NCI-H2107 treated with DMSO at 0.1 percent for 48 hours (cell line): ENCODE data around the gene TMEM38A.

Experiments
- DNase-seq: peaks from one replicate; lab custom pipeline; 2025; ENCODE audit not compliant: unreplicated experiment; lab: John Stamatoyannopoulos, UW

Gene TMEM38A

DNA sequence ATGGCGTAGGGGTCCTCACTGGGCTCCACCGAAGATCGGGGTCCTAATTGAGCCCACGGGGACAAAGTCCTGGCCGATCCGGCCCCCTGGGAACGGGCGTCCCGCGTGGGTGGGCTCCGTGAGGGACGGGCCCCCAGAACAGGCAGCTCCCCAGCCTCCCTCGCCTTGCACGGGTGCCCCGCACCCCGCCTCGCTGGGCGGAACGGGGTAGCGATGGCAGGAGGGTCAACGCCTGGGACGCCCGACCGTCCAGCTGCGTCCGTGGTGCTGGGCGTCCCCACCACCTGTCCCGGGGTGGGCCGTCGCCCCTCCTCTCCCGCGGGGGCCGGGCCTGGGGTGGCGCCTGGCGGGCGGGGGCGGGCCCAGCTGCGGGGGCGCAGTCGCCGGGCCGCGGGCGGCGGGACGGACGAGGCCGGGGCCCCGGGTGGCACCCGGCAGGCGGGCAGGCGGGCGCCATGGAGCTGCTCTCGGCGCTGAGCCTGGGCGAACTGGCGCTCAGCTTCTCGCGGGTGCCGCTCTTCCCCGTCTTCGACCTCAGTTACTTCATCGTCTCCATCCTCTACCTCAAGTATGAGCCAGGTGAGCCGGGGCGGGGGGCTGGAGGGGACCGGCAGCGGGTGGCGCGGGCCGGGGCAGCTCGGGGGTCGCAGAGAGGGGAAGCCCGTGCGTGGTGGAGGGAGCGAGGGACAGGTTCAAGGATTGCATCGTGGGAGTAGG is at the start of gene TMEM38A:
Gene TMEM38A (plus strand): TSS at position 377 of the 717 bp plus-strand sequence. CDS start 79 bp downstream, at position 456.
- no peak for DNase-seq

- no peak for DNase-seq
Measured at GRCh38 chr19:16612636-16613035, 48.3 kb upstream of the TMEM38A start.

DNA sequence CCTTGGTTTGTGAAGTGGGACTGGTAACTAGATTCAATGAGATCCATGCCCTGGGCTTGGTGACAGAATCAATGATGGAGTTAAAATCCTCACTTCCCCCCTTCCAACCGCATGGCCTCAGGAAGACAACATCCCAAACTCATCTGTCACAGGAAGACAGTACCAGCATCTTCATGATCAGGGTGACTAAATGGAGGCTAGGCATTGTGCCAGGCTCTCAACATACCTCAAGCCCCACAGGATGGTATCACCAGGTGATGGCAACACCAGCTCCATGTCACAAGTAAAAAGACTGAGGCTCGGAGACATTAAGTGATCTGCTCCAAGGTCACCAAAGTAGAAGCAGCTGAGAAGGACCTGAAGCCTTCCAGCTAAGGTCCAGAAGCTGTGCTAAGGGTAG is 47.1 kb upstream of the TMEM38A start:
- DNase-seq: no peak

DNA sequence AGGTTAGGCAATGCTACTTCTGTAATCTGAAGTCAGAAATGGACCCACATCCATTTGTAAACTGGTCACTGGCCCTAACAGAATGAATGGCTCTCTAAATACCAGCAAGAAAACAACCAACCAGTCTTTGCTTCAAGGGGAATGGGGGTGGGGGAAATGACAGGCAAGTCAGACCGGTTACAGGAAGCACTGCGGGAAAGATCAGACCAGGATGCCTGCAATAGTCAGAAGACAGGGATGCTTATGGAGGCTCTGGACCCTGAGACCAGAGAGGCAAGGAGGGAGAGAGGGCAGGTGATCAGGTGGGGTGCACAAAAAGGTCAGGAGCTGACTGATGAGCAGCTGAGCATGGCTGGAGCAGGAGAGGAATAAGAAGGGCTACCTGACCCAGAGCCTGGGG is 46.0 kb upstream of the TMEM38A start:
- DNase-seq: no peak

GRCh38 chr19:16615808-16616207 is 45.1 kb upstream of the TMEM38A start:
- no peak for DNase-seq

GRCh38 chr19:16618248-16618647 is 42.7 kb upstream of the TMEM38A start:
- DNase-seq: no peak

- no peak for DNase-seq
Measured at GRCh38 chr19:16619457-16619856, 41.5 kb upstream of the TMEM38A start.

GRCh38 chr19:16620018-16620417 is 40.9 kb upstream of the TMEM38A start:
- no peak for DNase-seq

DNA sequence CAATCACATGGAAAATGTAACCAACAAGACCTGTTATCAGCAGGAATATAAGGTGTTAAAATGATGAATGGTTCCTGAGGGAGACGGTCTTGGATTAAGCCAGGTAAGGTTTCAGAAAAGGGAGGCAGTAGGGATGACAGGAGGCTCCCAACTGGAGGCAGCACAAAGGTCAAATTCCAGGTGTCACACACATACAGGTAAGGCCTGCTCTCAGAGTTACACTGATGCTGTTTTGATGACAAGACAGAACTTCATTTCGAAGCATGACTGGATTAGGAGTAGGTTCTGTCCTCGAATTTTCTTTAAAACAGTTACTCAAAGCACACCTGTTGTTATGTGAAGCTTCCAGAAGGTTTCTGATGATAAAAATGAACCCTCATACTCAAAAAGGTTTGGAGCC is 40.4 kb upstream of the TMEM38A start:
- DNase-seq: no peak

DNA sequence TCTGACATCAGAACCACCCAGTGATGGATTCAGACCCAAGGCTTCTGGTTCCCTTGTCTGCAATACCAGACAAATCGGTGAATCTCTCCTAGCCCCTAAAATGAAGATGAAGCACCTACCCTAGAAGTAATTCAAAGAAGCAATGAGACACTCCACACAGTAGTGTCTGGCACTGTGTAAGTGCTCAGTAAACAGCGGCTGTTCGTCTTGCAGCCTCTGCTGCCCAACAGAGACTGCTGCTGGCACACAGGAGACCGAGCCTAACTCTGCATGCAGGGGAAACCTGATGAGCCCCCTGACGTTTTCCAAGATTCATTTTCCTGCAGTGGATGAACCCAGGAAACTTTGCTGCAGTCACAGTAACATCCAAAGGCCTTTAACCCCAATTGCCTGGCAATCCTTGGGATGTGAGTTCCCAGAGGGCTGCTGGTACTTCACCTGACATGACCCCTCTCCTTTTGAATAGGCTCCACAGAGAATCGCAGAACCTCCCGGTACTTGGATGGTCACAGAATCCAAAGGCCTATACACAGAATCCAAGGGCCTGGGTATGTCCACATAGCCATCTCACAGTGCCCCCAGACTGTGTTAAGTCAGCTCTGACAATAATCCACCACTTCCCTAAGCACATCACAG is 39.7 kb upstream of the TMEM38A start:
- DNase-seq: no peak

GRCh38 chr19:16623066-16623465 is 37.9 kb upstream of the TMEM38A start:
- DNase-seq: no peak

DNA sequence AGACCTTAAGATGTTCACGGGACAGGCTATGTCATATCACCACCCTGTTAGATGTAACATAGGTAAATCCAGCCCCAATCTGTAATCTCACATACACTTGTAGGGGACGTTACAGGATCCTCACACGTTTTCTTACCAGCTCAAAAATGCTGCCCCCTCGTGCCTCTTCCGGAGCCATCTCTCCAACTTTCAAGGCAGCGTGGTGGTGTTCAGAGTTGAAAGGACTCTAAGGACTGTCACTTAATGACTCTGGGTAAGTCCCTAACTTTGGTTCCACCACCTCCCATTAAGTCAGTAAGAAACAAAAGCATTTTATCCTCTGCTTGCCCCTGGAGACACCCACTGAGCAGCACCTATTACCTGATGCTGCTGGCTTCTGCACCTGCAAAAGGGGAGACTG is 37.4 kb upstream of the TMEM38A start:
- no peak for DNase-seq

DNA sequence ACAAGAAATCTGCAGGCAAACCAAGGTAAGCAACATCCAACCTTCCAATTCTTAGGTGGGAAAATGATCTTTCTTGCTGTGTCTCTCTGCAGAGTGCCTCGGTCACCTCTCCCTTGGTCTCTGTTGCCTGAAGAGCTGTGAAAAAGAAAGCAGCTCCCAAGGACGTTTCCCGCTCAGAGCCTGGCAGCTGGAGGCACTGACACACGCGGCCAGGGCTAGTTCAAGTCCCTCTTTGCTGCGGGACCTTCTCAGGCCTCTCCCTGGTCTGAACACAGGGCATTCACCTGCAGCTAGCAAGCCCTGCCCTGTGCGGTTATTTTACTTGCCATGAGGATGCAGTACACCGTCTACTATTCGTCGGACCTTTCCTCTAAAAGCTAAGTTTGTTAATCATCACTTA is 36.7 kb upstream of the TMEM38A start:
- DNase-seq: no peak

DNA sequence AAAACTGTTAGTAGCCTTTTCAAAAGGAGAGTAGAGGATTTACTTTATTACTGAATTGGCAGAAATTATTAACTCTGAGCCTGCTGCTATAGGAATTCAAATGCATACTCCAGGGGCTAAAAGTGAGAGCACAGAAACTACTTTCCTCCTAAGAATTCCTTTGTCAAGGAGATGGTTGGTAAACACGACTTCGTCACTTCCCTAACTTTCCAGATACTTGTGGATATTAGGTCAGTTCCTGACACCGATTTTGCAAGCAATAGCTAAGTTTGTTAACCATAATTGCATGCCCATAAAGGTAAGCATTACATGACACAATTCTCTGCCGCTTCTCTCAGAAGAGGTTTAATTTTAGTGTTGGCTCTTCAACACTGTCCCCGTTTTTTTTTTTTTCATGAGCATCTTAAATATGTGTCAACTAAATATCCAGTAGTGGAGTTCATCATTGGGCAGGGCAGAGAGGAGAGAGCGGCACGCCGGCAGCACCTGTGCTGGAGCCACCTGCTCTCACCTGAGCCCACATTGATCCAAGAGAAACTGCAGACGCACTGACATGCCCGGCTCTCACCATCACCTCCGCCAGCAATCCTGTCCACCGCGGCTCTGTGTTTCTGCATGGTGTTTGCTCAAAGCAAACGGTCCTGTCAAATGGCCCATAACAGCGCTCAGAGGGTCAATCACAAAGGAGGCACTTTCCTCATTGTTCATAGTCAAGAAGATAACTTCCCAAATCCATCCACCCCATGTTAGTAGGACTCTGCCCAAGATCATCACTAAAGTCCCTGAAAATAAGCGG is 35.6 kb upstream of the TMEM38A start:
- DNase-seq: no peak

DNA sequence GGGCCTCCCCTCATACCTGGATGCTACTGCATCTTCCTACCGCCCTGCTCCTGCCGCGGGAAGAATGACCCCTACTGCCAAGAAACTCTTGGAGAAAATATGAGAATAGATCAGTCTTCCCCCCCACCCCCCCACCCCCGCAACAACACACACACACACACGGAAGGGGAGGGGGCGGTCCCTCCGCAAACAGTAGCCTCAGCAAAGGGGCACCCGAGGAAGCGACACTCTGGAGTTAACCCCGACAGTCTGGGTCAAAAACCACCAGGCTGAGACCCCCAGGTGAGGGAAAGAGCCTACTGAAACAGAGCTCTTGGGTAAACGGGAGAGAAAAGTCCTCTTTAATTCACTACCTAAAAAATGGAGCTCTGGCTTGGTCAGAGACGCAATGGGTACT is 34.1 kb upstream of the TMEM38A start:
- DNase-seq: no peak

GRCh38 chr19:16627193-16627927 is 33.6 kb upstream of the TMEM38A start:
- no peak for DNase-seq

DNA sequence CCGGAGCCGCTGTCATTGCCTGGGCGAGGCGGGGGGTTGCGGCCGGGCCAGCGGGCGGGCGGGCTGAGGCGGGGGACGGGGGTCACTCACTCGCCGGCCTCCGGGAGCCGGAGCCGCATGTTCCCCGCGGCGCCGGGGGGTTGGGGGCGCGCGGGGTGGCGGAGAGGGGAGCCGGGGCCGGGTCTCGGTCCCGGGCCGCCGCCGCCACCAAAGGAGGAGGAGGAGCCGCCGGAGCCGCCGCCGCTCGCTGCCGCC is 33.1 kb upstream of the TMEM38A start:
- no peak for DNase-seq

DNA sequence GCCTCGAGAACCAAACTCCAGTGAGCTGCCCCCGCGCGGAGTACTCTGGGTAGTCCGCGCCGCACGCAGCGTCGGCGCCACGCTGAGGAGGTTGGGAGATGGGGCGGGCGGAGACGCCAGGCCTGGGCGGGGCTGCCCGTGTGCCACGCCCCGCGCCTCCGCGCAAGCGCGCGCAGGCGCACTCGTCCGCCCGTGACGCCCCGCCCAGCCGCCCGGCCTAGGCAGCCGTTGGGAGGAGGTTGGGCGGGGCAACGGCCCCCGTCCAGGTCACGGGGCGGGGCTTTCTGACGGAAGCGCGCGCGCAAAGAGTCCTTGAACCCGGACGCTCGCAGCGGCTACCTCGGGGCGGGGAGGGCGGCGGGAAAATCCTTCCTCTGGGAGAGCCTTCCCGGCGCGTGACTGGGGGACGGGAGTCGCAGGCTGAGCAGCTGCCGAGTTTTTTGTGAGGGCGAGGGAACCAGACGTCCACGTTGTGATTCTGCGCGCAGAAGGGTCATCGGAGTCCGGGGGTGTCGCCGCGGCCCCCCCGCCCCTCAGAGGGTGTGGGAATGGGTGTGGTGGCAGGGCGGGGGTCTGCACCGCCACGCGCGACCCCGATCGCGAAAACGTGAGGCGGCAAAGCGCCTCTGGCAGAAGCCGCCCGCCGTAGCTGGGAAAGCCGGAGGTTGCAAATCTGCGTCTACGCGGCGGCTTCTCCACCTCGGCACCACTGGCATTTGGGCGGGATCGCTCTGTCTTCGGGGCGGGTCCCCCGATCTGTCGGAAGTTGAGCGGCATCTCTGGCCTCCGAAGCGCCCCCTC is 32.6 kb upstream of the TMEM38A start, which contains the start of gene MED26:
Gene MED26 (minus strand): TSS at position 22 of the 801 bp plus-strand sequence. CDS start 261 bp downstream, outside the sequence.
- DNase-seq: peak; percentile 80

GRCh38 chr19:16628984-16629691 is 31.8 kb upstream of the TMEM38A start:
- DNase-seq: peak; percentile 25

- no peak for DNase-seq
Measured at GRCh38 chr19:16631465-16631864, 29.5 kb upstream of the TMEM38A start.
